Measurements from ENCODE around the gene FTO. TPM values are rescaled to one million over a fixed set of nuclear protein-coding genes. Genes with fewer than 3 reads are reported as not detected.

The FTO gene
- total RNA-seq, 1 donor from 2014 or later, result 98.6 TPM

DNA sequence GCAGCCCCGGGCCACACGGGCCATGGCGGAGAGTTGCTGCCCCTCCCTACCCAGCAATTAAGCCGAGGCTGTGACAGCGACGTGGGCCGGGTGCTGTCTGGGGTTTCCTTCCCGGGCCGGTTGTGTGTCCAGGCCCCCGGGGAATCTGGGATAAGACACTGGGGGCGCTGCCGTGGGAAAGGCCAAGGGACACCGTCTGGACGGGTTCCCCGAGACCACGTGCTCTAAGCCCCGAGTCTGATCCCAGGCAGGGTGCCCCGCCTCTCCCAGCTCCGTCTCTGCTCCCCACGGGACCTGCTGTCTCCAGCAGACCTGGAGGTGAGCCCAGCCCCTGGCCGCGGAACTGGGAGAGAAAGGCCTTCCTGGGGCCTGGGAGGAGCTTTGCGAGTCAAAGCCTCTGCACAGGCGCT lies 490.4 kb downstream of the FTO start:
- Histone ChIP-seq H3K36me3 (no peaks in the 10 kb centered on the region), H3K4me1 (peaks cover 15% of the 10 kb centered on the region), H3K4me3 (peak overlapping the region; percentile 43), H3K9me3 (no peaks in the 10 kb centered on the region), H3K27me3 (ENCODE audit: low read depth) (peaks cover 7% of the 10 kb centered on the region), H3K27ac (peak overlapping the region; percentile 77)
- intact Hi-C loops (cut with DNase I), result no loop called here
- DNase-seq (peak; percentile 81), ATAC-seq (peak; percentile 71 to 82)
- no peak for TF ChIP-seq CTCF (IDR thresholded peaks at IDR 0.05)

DNA sequence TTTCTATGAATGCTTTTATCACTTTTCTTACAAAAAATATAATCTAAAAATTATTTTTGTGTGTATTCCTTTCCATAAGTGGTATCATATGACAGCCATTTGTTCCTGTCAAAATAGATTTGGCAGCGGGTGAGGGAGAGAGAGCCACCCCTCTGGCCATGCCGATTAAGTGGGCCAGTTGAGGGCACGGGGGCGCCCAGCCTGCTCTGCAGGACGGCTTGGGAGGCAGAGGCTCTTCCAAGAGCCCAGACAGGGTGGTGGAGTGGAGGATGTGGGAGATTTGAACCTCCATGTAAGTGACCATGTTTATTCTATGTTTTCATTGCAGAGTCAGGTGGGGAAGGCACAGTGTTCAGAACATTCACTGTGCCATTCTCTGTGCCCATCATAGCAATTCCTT lies 493.8 kb downstream of the FTO start:
- Histone ChIP-seq H3K9me3 (no peaks in the 10 kb centered on the region), H3K27me3 (ENCODE audit: low read depth) (peaks cover 7% of the 10 kb centered on the region), H3K27ac (no peak overlapping the region), H3K4me3 (no peak overlapping the region), H3K4me1 (peaks cover 15% of the 10 kb centered on the region), H3K36me3 (no peaks in the 10 kb centered on the region)
- intact Hi-C loops (cut with DNase I), result no loop called here
- TF ChIP-seq CTCF (IDR thresholded peaks at IDR 0.05), result no peak
- ATAC-seq (no peak), DNase-seq (no peak)

- no peak for TF ChIP-seq CTCF (IDR thresholded peaks at IDR 0.05)
- intact Hi-C loops (cut with DNase I), result no loop called here
- ATAC-seq (no peak), DNase-seq (no peak)
- Histone ChIP-seq H3K27me3 (ENCODE audit: low read depth) (peaks cover 2% of the 10 kb centered on the region), H3K36me3 (no peaks in the 10 kb centered on the region), H3K4me1 (peaks cover 3% of the 10 kb centered on the region), H3K27ac (no peak overlapping the region), H3K9me3 (no peaks in the 10 kb centered on the region), H3K4me3 (no peak overlapping the region)
Observed at GRCh38 chr16:54199487-54200160, 495.7 kb downstream of the FTO start.

GRCh38 chr16:54200161-54200534 lies 496.2 kb downstream of the FTO start:
- Histone ChIP-seq H3K27ac (no peak overlapping the region), H3K4me1 (no peaks in the 10 kb centered on the region), H3K27me3 (ENCODE audit: low read depth) (peaks cover 5% of the 10 kb centered on the region), H3K9me3 (no peaks in the 10 kb centered on the region), H3K4me3 (no peak overlapping the region), H3K36me3 (no peaks in the 10 kb centered on the region)
- intact Hi-C loops (cut with DNase I), result no loop called here
- TF ChIP-seq CTCF (IDR thresholded peaks at IDR 0.05), result no peak
- DNase-seq, result no peak
- ATAC-seq, result no peak

DNA sequence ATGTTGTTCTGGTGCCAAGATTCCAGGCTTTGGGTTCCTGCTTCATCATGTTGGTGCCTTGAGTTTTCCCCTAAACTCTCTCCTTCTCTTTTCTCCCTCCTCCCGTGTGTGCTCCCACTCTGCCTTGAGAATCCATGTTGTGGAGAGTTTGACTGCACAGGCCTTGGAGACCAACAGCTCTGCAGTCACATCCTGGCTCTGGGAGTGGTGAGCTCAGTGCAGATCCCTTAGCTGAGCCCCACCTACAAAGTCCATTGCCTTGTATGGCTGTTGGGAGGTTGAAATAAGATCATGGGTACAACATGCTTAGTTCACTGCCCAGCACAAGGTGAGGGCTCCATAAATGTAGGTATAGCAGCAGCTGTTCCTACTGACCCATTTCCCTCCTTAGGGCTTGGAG lies 496.8 kb downstream of the FTO start:
- H3K4me3 ChIP-seq, result no peak overlapping the region
- H3K36me3 ChIP-seq, result no peaks in the 10 kb centered on the region
- H3K9me3 ChIP-seq, result no peaks in the 10 kb centered on the region
- TF ChIP-seq CTCF (IDR thresholded peaks at IDR 0.05), result no peak
- no peaks in the 10 kb centered on the region for H3K4me1 ChIP-seq
- intact Hi-C loops (cut with DNase I), result no loop called here
- DNase-seq (no peak), ATAC-seq (no peak)
- H3K27ac ChIP-seq, result no peak overlapping the region
- H3K27me3 ChIP-seq (ENCODE audit: low read depth), result peaks cover 5% of the 10 kb centered on the region

Measured in lower lobe of right lung (tissue), 2 donors.